ENCODE measurements around the gene TRPM2.

Gene TRPM2

GRCh38 chr21:44483288-44484237 lies 130.1 kb downstream of the TRPM2 start:
- H3K27ac ChIP-seq (ENCODE audit: low read depth, low read length), result no peak overlapping the region
- no peak overlapping the region for H3K4me3 ChIP-seq (ENCODE audit: low read length)
- no peak overlapping the region for H3K9ac ChIP-seq (ENCODE audit: low read depth, low read length)
- WGBS, result 92% methylated on average over 28 of the region's 28 CpGs
- H3K27me3 ChIP-seq (ENCODE audit: insufficient read depth, low read length), result no peaks in the 10 kb centered on the region
- no peaks in the 10 kb centered on the region for H3K9me3 ChIP-seq (ENCODE audit: insufficient read depth, low read depth, low read length)
- no peaks in the 10 kb centered on the region for H3K36me3 ChIP-seq (ENCODE audit: insufficient read depth, low read length)
- H3K4me1 ChIP-seq (ENCODE audit: insufficient read depth, low read length), result no peaks in the 10 kb centered on the region

- H3K27me3 ChIP-seq (ENCODE audit: insufficient read depth, low read length), result no peaks in the 10 kb centered on the region
- H3K9ac ChIP-seq (ENCODE audit: low read depth, low read length), result no peak overlapping the region
- no peak overlapping the region for H3K27ac ChIP-seq (ENCODE audit: low read depth, low read length)
- no peaks in the 10 kb centered on the region for H3K36me3 ChIP-seq (ENCODE audit: insufficient read depth, low read length)
- H3K9me3 ChIP-seq (ENCODE audit: insufficient read depth, low read depth, low read length), result no peaks in the 10 kb centered on the region
- WGBS, result 96% methylated on average over 42 of the region's 43 CpGs
- H3K4me1 ChIP-seq (ENCODE audit: insufficient read depth, low read length), result no peaks in the 10 kb centered on the region
- no peak overlapping the region for H3K4me3 ChIP-seq (ENCODE audit: low read length)
These were observed 131.3 kb downstream of the TRPM2 start for GRCh38 chr21:44484498-44485253.

DNA sequence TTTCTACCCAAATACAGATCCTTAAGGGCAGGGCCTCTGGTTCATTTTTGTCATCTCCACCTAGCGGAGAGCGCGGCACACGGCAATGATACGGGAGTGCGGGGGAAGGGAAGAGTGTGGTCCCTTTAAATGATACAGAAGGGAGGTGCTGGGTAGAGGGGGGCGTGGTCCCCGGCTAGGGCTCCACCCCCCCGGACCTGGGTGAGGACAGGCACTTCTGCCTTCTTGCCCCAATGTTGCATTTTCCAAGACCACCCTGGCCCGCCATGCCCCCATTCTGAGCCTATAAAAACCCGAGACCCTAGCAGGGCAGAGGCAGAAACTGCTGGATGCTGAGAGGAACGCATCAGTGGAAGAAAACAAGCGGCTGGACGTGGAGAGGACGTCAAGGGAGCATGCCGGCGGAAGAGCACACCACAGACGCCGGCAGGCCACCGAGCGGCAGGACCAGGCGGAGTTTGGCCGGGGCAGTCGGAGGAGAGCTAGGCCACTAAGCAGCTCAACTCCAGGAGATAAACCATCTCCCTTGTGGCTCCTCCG lies 131.9 kb downstream of the TRPM2 start:
- WGBS, result 86% methylated on average over 25 of the region's 25 CpGs
- Histone ChIP-seq H3K36me3 (ENCODE audit: insufficient read depth, low read length) (no peaks in the 10 kb centered on the region), H3K27me3 (ENCODE audit: insufficient read depth, low read length) (no peaks in the 10 kb centered on the region), H3K9me3 (ENCODE audit: insufficient read depth, low read depth, low read length) (no peaks in the 10 kb centered on the region), H3K9ac (ENCODE audit: low read depth, low read length) (no peak overlapping the region), H3K4me3 (ENCODE audit: low read length) (peak overlapping the region; percentile 43), H3K27ac (ENCODE audit: low read depth, low read length) (no peak overlapping the region), H3K4me1 (ENCODE audit: insufficient read depth, low read length) (no peaks in the 10 kb centered on the region)

GRCh38 chr21:44485796-44486195 lies 132.4 kb downstream of the TRPM2 start:
- no peaks in the 10 kb centered on the region for H3K36me3 ChIP-seq (ENCODE audit: insufficient read depth, low read length)
- H3K4me3 ChIP-seq (ENCODE audit: low read length), result peak overlapping the region; percentile 43
- 86% methylated on average over 10 of the region's 10 CpGs for WGBS
- H3K27me3 ChIP-seq (ENCODE audit: insufficient read depth, low read length), result no peaks in the 10 kb centered on the region
- no peaks in the 10 kb centered on the region for H3K4me1 ChIP-seq (ENCODE audit: insufficient read depth, low read length)
- H3K9ac ChIP-seq (ENCODE audit: low read depth, low read length), result no peak overlapping the region
- H3K27ac ChIP-seq (ENCODE audit: low read depth, low read length), result no peak overlapping the region
- H3K9me3 ChIP-seq (ENCODE audit: insufficient read depth, low read depth, low read length), result no peaks in the 10 kb centered on the region

DNA sequence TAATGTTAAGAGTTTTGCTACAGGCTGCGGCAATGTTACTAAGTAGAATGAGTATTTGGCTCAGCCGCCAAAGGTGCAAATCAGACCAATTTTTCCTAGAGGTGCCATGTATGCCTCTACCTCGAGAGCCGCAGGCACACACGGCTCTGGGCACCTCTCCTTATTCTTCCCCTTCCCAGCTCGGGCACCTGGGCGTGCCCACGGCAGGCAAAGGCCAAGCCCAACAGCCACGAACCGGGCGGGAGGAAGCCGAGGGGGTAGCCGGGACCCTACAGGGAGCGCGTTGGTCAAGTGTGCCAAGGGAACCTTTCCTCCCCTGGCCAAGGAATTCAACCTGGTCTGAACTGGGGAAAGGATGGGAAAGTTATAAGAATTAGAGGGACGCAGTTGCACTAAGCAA lies 132.9 kb downstream of the TRPM2 start:
- Histone ChIP-seq H3K9ac (ENCODE audit: low read depth, low read length) (no peak overlapping the region), H3K4me3 (ENCODE audit: low read length) (peak overlapping the region; percentile 43)

DNA sequence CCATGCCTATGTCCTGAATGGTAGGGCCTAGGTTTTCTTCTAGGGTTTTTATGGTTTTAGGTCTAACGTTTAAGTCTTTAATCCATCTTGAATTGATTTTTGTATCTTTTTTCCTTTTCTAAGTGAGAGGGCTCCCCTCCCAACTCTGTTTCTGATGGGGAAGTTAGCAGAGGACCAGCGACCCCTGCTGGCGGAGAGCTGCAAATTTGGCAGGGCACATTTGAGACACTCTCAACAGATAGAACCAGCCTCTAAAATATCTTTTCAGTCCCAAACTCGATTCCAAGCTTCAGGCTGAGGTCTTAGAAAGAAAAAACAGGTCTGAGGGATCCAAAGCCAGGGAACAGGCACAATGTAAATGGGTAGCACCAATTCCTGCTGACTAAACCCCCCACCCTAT lies 134.4 kb downstream of the TRPM2 start:
- Histone ChIP-seq H3K36me3 (ENCODE audit: insufficient read depth, low read length) (0 out of 2 replicates have a peak, but pooled peaks cover 4% of the 10 kb centered on the region), H3K27ac (ENCODE audit: low read depth, low read length) (no peak overlapping the region), H3K27me3 (ENCODE audit: insufficient read depth, low read length) (no peaks in the 10 kb centered on the region), H3K9ac (ENCODE audit: low read depth, low read length) (no peak overlapping the region), H3K4me1 (ENCODE audit: insufficient read depth, low read length) (no peaks in the 10 kb centered on the region), H3K4me3 (ENCODE audit: low read length) (no peak overlapping the region), H3K9me3 (ENCODE audit: insufficient read depth, low read depth, low read length) (peaks cover 13% of the 10 kb centered on the region)
- 18% methylated on average over 3 of the region's 4 CpGs for WGBS

More for the DNA sequence above, 132.9 kb downstream of the TRPM2 start:
- Histone ChIP-seq H3K27me3 (ENCODE audit: insufficient read depth, low read length) (no peaks in the 10 kb centered on the region), H3K4me1 (ENCODE audit: insufficient read depth, low read length) (no peaks in the 10 kb centered on the region), H3K9me3 (ENCODE audit: insufficient read depth, low read depth, low read length) (no peaks in the 10 kb centered on the region), H3K36me3 (ENCODE audit: insufficient read depth, low read length) (0 out of 2 replicates have a peak, but pooled peaks cover 2% of the 10 kb centered on the region), H3K27ac (ENCODE audit: low read depth, low read length) (no peak overlapping the region)
- 90% methylated on average over 15 of the region's 16 CpGs for WGBS

DNA sequence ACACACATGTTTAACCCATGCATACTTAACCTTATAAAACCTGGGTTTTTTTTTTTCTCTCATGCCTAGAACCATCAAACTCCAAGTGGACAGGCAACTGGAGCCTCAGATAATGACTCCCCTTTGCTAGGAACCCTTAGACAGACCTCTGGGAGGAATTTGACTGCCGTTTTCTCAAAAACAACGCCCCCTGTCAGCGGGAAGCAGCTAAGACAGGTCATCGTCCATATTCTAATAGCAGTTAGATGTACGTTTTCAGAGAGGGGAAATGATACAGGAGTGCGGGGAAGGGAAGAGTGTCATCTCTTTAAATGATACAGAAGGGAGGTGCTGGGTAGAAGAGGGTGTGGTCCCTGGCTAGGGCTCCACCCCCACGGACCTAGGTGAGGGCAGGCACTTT lies 136.5 kb downstream of the TRPM2 start:
- Histone ChIP-seq H3K27me3 (ENCODE audit: insufficient read depth, low read length) (no peaks in the 10 kb centered on the region), H3K4me1 (ENCODE audit: insufficient read depth, low read length) (no peaks in the 10 kb centered on the region), H3K4me3 (ENCODE audit: low read length) (no peak overlapping the region), H3K9me3 (ENCODE audit: insufficient read depth, low read depth, low read length) (peaks cover 26% of the 10 kb centered on the region), H3K36me3 (ENCODE audit: insufficient read depth, low read length) (0 out of 2 replicates have a peak, but pooled peaks cover 4% of the 10 kb centered on the region), H3K27ac (ENCODE audit: low read depth, low read length) (no peak overlapping the region), H3K9ac (ENCODE audit: low read depth, low read length) (no peak overlapping the region)
- 51% methylated on average over 7 of the region's 7 CpGs for WGBS

- Histone ChIP-seq H3K27ac (ENCODE audit: low read depth, low read length) (no peak overlapping the region), H3K9me3 (ENCODE audit: insufficient read depth, low read depth, low read length) (peaks cover 26% of the 10 kb centered on the region), H3K4me1 (ENCODE audit: insufficient read depth, low read length) (no peaks in the 10 kb centered on the region), H3K9ac (ENCODE audit: low read depth, low read length) (no peak overlapping the region), H3K27me3 (ENCODE audit: insufficient read depth, low read length) (no peaks in the 10 kb centered on the region), H3K4me3 (ENCODE audit: low read length) (no peak overlapping the region), H3K36me3 (ENCODE audit: insufficient read depth, low read length) (0 out of 2 replicates have a peak, but pooled peaks cover 4% of the 10 kb centered on the region)
- WGBS, result 94% methylated on average over 19 of the region's 19 CpGs
These were observed 137.0 kb downstream of the TRPM2 start for GRCh38 chr21:44490405-44490804.

DNA sequence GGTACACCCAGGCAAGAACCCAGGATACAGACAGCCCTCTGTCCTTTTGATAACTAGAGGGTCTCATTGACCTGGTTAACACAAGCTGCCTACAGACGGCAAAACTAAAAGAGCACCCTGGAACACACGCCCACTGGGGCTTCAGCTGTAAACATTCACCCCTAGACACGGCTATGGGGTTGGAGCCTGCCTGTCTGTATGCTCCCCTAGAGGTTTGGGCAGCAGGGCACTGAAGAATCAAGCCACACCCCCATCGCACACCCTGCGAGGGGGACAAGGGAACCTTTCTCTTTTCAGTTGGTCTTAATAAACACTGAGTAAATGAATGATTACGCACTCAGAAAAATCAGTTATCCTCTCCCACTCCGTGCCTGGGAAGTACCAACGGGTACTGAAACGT lies 137.4 kb downstream of the TRPM2 start:
- H3K36me3 ChIP-seq (ENCODE audit: insufficient read depth, low read length), result 0 out of 2 replicates have a peak, but pooled peaks cover 4% of the 10 kb centered on the region
- H3K9me3 ChIP-seq (ENCODE audit: insufficient read depth, low read depth, low read length), result peaks cover 26% of the 10 kb centered on the region
- no peak overlapping the region for H3K27ac ChIP-seq (ENCODE audit: low read depth, low read length)
- 95% methylated on average over 9 of the region's 9 CpGs for WGBS
- H3K9ac ChIP-seq (ENCODE audit: low read depth, low read length), result no peak overlapping the region
- no peaks in the 10 kb centered on the region for H3K4me1 ChIP-seq (ENCODE audit: insufficient read depth, low read length)
- H3K27me3 ChIP-seq (ENCODE audit: insufficient read depth, low read length), result no peaks in the 10 kb centered on the region
- no peak overlapping the region for H3K4me3 ChIP-seq (ENCODE audit: low read length)
